T-helper 1 cell treated with Interleukin-12 subunit alpha and Interleukin-12 subunit beta and Interleukin-4 antibody, amounts not matched to agents 30 ng/mL and 1 ng/mL, for 36 hours (primary cell): Measurements from ENCODE around the gene CCDC63. TPM values are rescaled to one million over a fixed set of nuclear protein-coding genes. Genes with fewer than 3 reads are reported as not detected.
"Not testable (repeated sequence)": the region's sequence is repeated elsewhere in the genome, so short reads cannot be mapped to it uniquely, and the experiment has no call there.

Experiments
- intact Hi-C: fragments of 100-400 bp; cut with micrococcal nuclease; formaldehyde crosslinking; loops from one replicate; pipeline ENCODE4 v1.15.1; 2024
- total RNA-seq: library from RNA; stranded (reverse); gene quantifications from 2 replicates; pipeline ENCODE4 v1.2.3, GENCODE V29; 2022

The CCDC63 gene
- total RNA-seq, 1 donor from 2014 or later: not detected

DNA sequence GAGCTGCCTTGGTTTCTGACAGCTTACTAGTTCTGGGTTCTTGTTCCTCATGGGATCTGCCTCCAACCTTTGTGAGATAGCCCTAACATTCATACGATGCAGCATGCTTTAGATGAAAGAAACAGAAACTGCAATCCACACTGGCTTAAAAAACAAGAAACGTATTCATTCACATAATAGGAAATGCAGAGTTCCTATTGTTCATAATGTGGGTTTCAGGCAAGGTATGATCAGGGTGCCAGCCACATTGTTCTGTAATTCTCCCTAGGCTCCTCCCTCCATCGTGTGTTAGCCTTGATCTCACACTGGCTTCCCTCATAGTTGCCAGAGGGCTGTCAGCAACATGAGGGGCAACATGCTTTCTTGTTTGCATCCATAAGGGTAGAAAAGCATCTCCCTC, 2.7 kb upstream of the CCDC63 start:
- intact Hi-C loops: no loop called here

DNA sequence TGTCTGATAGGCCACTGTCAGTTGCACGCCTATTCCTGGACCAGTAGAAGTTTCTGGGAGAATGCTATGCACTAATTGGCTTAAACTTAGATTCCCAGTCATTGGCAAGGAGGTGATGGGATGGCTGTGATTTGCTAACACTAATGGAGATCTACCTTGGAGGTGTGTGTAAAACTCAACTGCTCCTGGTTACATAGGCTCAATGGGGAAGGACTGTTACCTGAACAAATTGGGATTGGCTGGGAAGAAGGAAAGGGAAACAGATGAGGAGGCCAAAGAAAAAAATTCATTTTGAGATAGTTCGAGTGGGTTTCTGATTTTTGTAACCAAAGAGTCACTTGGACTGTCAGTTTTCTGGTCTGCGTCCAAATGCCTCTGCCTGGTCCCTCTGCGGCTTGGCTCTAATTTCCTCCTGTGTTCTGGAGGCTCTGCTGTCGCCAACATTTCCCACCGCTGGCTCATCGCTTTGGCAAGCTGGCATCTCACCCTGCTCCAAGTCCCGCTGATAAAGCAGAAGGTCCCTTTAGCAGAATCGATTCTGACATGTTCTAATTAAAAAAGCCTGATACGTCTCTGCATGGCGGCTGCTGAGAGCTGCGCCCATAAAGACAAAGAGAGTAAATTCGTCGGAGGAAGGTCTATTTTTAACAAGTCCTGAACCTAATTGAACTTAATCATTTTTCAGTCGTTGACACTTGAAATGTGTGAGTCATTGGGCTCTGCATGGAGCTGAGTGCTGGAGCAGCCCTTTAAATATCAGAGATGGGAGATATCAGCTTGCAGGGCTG, 2.0 kb upstream of the CCDC63 start:
- intact Hi-C loops: no loop called here

DNA sequence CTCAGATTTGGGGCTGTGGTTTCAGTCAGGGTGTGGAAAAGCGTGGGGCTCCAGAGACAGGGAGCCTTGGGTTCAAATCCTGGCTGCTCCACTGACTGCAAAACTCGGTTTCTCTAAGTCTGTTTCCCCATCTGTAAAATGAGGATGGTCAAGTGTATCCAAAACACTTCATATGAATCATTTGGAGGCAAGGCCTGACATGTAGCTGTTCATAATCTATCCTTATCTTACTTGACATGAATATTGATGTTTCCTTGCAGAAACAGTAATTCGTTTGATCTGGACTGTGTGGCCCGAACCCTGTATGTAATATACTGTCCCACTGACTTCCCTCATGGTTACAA, 1.5 kb upstream of the CCDC63 start:
- intact Hi-C loops: no loop called here

DNA sequence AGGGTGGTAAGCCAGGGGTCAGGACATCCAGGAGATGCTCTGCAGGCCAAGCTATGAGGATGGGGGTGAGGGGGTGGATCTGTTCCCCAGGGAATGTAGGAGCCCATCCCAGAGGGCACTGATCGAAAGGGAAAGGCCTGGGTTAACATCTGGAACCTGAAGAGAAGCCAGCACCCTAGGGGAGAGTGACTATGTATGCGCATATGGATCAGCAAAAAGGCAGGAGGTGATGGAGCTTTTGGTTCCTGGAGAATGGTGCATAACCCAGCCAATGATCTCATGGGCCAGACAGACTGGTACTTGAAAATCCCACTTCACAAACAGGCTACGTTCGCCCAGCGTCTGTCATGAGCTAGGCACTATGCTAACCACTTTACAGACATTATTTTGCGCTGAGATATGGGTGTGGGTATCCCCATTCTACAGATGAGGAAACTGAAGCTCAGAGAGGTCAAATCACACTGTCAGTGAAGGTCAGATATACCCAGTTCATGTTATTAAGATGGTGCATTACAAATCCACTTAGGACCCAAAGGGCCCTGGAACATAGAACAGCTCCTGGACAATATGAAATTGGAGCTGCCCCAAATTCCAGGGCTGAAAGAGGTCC, 1.6 kb downstream of the CCDC63 start:
- intact Hi-C loops: no loop called here

DNA sequence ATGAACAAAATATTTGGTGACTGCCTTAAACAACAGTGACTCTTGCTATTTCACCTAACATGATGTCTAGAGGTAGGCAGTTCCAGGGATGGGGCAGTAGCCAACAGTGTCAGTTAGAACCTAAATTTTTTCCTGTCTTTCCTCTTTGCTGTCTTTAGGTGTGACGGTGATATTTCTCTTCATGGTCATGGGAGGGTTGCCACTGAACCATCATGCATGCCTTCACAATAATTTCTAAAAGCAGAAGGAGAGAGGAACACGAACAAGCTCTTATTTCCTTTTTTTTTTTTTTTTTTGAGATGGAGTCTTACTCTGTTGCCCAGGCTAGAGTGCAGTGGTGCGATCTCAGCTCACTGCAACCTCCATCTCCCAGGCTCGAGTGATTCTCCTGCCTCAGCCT, 2.4 kb downstream of the CCDC63 start:
- intact Hi-C loops: no loop called here

DNA sequence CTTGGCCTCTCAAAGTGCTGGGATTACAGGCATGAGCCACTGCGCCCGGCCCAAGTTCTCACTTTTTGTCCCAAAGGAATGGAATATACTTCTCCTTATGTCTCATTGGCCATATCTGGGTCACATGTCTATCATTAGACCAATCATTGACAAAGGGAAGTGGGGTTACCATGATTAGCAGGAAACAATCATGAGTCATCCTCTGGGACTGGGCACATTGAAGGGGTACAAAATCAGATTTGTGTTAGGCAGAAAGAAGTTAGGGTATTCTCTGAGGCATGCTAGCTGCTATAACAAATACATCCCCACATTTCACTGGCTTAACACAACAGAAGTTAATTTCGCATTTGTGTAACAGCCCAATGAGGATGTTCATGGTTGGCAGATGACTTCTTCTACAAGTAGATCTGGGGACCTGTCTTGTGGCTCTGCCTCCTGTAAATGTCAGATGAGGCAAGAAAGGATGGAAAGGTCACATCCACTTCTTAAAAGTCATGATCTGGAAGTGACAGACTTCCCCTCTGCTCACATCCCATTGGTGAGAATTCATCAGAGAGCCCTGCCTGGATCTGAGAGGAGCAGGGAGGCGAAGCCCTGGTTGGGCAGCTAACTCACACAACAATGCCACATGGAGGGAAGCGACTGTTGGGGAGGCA, 3.1 kb downstream of the CCDC63 start:
- intact Hi-C loops: no loop called here

DNA sequence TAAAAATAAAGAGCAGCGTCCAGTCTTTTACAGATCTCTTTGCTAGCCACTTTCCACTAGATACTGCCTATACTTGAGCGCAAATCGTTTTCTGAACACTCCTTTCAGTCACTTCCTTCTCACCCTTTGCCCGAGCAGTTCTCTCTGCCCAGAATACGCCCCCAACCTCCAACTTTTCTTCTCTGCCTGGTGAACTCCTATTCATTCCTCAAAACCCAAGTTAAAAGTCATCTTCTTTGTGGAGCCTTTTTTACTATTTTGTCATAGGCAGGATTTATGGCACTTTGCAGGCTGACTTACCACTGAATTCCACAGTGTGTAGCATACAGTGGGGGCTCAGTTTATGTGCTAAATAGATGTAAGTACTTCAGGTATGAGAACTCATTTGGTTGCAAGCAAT, 4.0 kb downstream of the CCDC63 start:
- intact Hi-C loops: no loop called here

DNA sequence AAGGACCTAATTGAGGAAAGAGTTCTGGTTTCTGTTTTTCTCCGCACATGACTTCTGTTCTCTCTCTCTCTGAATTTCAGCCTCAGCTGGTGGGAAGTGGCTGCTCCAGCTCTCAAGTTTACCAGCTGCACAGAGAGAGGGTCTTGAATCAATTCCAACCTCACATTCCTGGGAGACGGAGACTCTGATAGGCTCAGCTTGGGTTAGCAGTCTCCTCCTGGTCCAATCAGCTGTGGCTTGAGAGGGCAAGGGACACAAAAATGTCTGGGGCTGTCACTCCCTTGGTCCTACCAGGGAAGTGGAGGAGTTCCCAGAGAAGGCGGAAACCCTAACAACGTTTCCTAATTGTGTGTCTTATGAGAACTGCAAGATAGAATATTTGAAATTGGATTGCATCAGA, 7.0 kb downstream of the CCDC63 start:
- intact Hi-C loops: no loop called here

DNA sequence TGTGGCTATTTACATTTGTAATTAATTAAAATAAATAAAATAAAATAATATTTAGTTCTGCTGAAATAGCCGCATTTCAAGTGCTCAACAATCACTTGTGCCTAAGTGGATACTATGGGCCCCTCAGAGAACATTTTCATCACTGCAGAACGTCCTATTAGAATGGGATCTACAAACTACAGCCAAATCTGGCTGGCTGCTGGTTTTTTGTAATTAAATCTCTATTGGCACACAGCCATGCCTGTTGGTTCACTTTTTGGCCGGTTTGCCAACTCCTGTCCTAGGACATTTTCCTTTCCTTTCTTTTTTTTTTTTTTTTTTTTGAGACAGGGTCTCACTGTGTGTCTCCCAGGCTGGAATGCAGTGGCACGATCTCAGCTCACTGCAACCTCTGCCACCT, 9.8 kb downstream of the CCDC63 start:
- intact Hi-C loops: no loop called here

DNA sequence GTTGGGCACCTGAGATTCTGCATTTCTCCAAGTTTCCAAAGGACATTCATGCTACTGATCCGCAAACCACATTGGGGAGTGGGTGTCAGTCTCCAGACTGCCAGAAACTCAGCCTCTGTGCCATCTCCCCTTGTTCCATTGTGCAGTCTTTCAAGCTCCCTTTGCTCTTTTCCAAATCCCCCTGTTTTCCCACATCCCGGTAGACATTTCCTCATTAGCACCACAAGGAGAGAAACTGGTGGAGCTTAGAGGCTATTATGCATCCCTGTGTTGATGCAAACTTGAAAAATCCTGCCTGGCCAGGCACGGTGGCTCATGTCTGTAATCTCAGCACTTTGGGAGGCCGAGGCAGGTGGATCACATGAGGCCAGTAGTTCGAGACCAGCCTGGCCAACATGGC, 10.7 kb downstream of the CCDC63 start:
- intact Hi-C loops: no loop called here

DNA sequence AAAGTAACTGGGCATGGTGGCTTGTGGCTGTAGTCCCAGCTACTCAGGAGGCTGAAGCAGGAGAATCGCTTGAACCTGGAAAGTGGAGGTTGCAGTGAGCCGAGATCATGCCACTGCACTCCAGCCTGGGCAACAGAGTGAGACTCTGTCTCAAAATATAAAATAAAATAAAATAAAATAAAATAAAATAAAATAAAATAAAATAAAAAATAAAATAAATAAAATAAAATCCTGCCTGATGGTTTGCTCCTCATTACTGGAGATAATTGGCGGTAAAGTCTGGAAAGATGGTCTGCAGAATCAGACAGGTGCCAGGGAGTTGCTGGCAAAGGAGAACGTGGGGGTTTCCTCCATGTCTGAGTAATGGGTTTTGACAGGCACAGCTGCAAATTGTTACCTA, 11.2 kb downstream of the CCDC63 start:
- intact Hi-C loops: not testable (repeated sequence)

DNA sequence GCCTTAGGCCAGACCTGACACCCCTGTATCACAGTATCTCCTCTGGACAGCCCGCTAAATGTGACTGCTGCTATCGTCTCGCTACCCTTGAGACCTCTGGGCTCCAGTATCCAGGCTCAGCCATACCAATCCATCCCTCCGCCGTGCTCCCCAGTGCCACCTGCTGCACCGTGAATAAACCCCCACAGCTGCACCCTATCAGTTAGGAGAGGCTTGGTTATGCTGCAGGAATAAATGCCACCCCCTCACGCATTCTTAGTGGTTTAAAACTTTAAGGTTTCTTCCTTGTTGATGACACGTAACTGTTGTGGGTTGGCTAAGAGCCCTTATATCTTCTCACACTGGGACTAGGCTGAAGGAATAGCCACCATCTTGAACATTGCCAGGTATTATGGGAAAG, 12.1 kb downstream of the CCDC63 start:
- intact Hi-C loops: no loop called here

DNA sequence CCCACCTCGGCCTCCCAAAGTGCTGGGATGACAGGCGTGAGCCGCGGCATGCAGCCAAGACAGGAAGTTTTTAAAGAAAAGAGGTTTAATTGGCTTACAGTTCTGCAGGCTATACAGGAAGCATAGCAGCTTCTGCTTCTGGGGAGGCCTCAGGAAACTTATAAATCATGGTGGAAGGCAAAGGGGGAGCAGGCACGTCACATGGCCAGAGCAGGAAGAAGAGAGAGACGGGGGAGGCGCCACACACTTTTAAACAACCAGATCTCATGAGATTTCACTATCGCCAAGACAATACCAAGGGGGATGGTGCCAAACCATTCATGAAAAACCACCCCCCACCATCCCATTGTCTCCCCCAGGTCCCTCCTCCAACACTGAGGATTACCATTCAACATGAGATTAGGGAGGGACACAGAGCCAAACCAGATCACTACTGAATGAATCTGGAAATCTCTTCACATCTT, 14.1 kb downstream of the CCDC63 start:
- intact Hi-C loops: no loop called here

DNA sequence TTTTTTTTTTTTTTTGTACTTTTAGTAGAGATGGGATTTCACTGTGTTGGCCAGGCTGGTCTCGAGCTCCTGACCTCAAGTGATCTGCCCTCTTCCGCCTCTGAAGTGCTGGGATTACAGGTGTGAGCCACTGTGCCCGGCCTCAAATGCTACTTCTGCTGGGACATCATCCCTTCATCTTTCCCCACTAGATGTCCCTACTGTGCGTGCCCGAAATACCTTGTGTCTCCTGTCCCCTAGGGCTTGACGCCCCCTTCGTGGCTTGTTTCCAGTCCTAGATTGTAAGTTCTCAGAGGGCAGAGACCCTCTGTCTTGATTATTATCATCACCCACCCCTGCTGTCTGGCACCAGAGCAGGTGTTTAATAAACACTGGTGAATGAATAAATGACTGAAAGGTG, 14.9 kb downstream of the CCDC63 start:
- intact Hi-C loops: no loop called here

DNA sequence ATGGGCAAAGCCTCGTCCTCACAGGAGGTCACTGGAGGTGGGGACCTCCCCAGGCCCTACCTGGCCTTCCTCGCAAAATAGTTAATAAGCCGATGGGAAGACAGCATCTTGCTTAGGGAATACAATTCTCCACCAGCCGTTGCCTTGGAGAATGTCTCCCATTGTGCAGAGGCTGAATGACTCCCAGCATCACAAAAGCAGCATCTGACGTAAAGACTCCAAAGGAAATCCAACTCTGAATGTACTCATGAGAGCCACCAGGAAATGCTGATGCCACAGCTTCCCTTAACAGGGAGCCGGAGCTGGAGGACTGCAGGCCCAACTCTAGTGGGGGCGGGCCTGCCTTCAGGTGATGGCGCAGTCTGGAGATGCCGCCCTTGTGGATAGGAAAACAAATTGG, 15.5 kb downstream of the CCDC63 start:
- intact Hi-C loops: no loop called here

DNA sequence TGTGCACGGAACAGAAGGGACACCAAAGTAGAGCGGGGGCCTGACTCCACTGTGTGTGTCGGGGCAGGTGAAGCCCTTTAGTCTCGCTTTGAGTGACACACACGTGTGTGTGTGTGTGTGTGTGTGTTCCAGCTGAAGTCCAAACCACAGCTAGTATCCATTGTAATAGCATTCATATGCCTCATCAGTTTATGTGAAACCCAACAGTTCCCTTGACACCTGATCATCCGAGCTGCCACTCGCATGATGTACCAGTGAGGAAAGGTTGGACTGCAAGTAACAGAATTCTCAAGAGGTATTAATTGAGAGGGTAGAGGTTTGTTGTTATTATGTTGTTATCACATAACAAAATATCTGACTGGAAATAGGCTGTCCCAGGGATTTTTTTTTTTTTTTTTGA, 16.4 kb downstream of the CCDC63 start:
- intact Hi-C loops: no loop called here

DNA sequence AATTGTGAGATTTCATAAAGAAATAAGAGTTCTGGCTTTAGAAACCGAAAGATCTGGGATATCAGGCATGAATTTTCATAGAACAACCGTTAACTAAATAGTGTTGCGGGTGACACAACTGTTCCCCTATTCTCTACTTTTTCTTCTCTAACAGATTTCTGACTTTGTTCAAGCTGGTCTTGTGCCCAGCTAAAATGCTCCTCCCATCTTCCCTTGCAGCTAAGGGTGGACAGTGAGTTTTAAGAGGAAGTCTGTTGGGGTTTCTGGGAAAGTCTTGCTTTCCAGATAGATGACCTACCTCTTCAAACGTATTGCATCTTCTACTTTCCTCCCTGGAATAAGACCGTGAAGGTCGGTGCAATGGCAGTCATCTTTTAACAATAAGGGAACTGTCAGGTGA, 18.7 kb downstream of the CCDC63 start:
- intact Hi-C loops: no loop called here

DNA sequence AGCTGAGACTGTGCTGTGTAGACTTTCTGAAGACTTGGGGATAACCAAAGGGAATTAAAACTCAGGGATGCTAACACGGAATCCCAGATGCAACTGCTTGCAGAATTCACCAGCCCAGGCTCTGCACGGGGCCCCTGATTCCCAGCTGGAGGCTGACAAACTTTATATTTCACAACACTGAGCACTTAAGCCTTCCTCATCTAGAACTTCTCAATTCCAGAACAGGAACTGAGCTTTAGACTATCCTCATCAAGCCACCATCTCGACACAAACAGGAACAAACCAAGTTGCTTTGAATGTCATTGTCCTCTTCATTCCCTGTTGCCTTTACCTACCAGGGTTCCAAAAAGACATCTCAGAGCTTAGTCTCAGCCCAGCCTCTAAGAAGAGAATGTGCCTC, 22.2 kb downstream of the CCDC63 start:
- intact Hi-C loops: no loop called here

DNA sequence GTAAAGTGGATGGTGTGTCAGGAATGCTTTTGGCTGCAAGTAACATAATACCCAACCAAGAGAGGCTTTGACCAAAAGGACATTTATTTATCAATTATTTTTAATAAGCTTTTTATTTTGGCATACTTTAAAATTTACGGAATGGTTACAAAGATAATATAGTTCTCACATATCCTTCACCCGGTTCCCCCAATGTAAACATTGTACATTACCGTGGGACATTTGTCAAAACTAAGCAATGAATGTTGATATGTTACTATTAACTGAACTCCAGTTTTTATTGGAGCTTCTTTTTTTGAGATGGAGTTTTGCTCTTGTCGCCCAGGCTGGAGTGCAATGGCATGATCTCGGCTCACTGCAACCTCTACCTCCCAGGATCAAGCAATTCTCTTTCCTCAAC, 23.0 kb downstream of the CCDC63 start:
- intact Hi-C loops: no loop called here

DNA sequence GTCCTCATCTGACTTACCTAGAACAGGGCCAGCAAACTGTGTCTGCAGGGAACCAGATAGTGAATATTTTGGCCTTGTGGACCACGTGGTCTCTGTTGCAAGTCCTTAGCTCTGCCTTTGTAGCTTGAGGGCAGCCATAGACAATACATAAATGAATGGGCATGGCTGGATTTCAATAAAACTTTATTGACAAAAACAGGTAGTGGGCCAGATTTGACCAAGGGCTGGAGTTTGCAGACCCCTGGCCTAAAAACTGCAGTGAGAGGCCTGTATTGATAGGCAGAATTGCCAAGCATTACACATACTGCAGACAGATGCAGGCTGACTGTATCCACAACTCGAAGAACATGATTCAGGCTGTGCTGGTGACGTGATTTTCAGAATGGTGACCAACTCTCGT, 25.3 kb downstream of the CCDC63 start:
- intact Hi-C loops: no loop called here

DNA sequence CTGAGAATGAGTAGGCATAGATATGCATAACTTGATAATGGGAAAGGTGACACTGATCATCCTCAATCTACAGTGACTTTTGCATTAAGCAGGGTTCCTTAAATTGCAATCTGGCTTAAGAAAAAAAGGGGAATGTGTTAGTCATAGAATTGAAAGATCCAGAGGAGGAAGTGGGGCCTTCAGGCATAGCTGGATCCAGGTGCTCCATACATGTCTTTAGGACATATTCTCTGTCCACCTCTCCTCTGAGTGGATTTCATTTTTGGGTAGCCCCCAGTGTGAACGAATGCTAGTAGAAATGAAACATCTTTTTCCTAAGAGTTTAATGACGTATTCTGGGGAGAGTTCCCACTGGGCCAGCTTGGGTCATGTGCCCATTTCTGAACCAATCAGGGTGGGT, 27.6 kb downstream of the CCDC63 start:
- intact Hi-C loops: no loop called here

DNA sequence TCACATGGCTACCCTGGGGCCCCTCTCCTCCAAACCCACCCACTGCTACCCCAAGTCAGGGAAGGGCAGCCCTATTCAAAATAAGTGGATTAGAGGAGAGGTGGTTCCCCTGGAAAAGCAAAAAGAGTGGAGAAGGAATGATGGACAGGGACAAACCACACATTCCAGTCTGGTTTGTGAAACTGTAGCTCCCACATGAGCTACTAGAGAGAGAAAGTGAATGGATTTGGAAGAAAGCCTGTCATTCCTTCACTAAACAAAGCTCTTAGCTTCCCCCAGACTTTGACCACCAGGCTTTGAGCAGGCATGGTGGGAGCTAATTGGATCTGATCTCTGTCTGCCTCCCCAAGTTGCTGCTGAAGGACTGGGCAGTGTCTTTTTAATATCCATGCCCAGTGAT, 28.0 kb downstream of the CCDC63 start:
- intact Hi-C loops: no loop called here

DNA sequence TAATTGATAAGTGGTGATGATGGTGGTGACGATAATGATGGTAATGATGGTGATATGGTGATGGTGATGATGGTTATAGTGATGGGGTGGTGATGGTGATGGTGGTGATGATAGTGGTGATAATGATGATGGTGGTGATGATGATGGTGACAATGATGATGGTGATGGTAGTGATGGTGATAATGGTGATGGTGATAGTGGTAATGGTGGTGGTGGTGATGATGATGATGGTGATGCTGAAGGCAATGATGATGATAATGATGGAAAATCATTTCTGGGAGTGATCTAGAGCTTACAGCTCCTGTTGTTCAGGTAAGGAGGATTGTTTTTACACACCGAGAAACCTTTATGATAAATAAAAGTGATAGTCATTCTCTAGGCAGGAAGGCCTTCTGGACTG, 33.9 kb downstream of the CCDC63 start:
- intact Hi-C loops: no loop called here
